A549 (cell line): ENCODE data around the gene ZNF425. TPM values are rescaled to one million over a fixed set of nuclear protein-coding genes. Genes with fewer than 3 reads are reported as not detected.

Experiments
- ATAC-seq, 2 experiments: fragments of 200-7000 bp in 1 of 2; fragments of >200 bp in 1 of 2; cut with Nextera tagmentation in 1 of 2; cut with Tn5 transposase in 1 of 2; 3 replicates each; pipeline versions ENCODE4 v1.8.0 to v1.9.1; 2018 to 2020; ENCODE audit warnings: mild to moderate bottlenecking in 1 of 2, moderate library complexity in 1 of 2
- CTCF ChIA-PET: fragments of 300-600 bp; sonication (Branson Sonifier 250); formaldehyde crosslinking; extraction: SDS; loops from one replicate; lab custom pipeline; 2021; ENCODE audit warnings: antibody characterized with exemption, inconsistent platforms; lab: Yijun Ruan, JAX
- POLR2A ChIA-PET: fragments of 350-600 bp; formaldehyde crosslinking; extraction: SDS; loops from one replicate; lab custom pipeline; 2021; ENCODE audit warnings: antibody characterized with exemption, inconsistent platforms; lab: Yijun Ruan, JAX
- DNase-seq, 2 experiments: peaks; one replicate each; pipeline versions ENCODE4 v3.0.0 to v3.0.0-alpha.2; 2011 to 2016; ENCODE audit warnings: low read depth in 1 of 2, low spot score in 1 of 2
- FAIRE-seq: peaks from 2 replicates; lab custom pipeline; 2011; peaks lifted over from hg19 to GRCh38; lab: Jason Lieb, UNC
- H3K27ac ChIP-seq, 2 experiments: fragments of >200 bp; sonication (Bioruptor Twin); formaldehyde crosslinking; 3 replicates each; pipeline ENCODE4 v1.5.1; 2016 to 2017
- H3K4me1 ChIP-seq: fragments of >200 bp; sonication (Bioruptor Twin); formaldehyde crosslinking; 3 replicates; pipeline ENCODE4 v1.6.1; 2016
- H3K4me2 ChIP-seq: fragments of >200 bp; sonication (Bioruptor Twin); formaldehyde crosslinking; 3 replicates; pipeline ENCODE4 v1.6.1; 2016
- H3K4me3 ChIP-seq: fragments of >200 bp; sonication (Bioruptor Twin); formaldehyde crosslinking; 3 replicates; pipeline ENCODE4 v1.5.1; 2016
- H3K9me3 ChIP-seq: fragments of >200 bp; sonication (Bioruptor Twin); formaldehyde crosslinking; 3 replicates; pipeline ENCODE4 v1.6.1; 2016
- BCL3 ChIP-seq: fragments of >200 bp; sonication (Bioruptor Twin); formaldehyde crosslinking; IDR thresholded peaks from 3 replicates; pipeline ENCODE4 v1.6.1; 2016
- BHLHE40 ChIP-seq: IDR thresholded peaks from 2 replicates; pipeline ENCODE4 v1.6.1; 2012; ENCODE audit warnings: low read depth, low read length, inconsistent platforms
- CEBPB ChIP-seq, 2 experiments: fragments of >200 bp in 1 of 2; sonication (Bioruptor Twin) in 1 of 2; formaldehyde crosslinking in 1 of 2; IDR thresholded peaks; 2 replicates each; pipeline ENCODE4 v1.6.1; 2012 to 2016
- CTCF ChIP-seq: fragments of >200 bp; sonication (Bioruptor Twin); formaldehyde crosslinking; IDR thresholded peaks from 3 replicates; pipeline ENCODE4 v1.5.1; 2016
- EP300 ChIP-seq, 2 experiments: fragments of >200 bp; sonication (Bioruptor Twin); formaldehyde crosslinking; IDR thresholded peaks; 2 replicates in 1 of 2; 3 replicates in 1 of 2; pipeline ENCODE4 v1.6.1; 2016 to 2017
- FOSB ChIP-seq: fragments of 250-450 bp; sonication (Bioruptor Pico); IDR thresholded peaks from 2 replicates; pipeline ENCODE4 v1.5.0; 2020; ENCODE audit warnings: mild to moderate bottlenecking, moderate library complexity
- FOXS1 ChIP-seq: fragments of 250-450 bp; sonication (Bioruptor Pico); IDR thresholded peaks from 2 replicates; pipeline ENCODE4 v1.5.0; 2020; ENCODE audit warnings: mild to moderate bottlenecking, moderate library complexity
- HES2 ChIP-seq: fragments of >200 bp; sonication (Bioruptor Twin); formaldehyde crosslinking; IDR thresholded peaks from 2 replicates; pipeline ENCODE4 v1.6.1; 2016
- HEYL ChIP-seq: fragments of 250-450 bp; sonication (Bioruptor Pico); IDR thresholded peaks from 2 replicates; pipeline ENCODE4 v1.8.0; 2021; ENCODE audit warnings: mild to moderate bottlenecking, moderate library complexity
- HOXA7 ChIP-seq: fragments of 250-450 bp; sonication (Bioruptor Pico); IDR thresholded peaks from 2 replicates; pipeline ENCODE4 v1.5.0; 2020; ENCODE audit warnings: mild to moderate bottlenecking, moderate library complexity
- HOXB13 ChIP-seq: fragments of 250-450 bp; sonication (Bioruptor Pico); IDR thresholded peaks from 2 replicates; pipeline ENCODE4 v1.5.0; 2020; ENCODE audit warnings: low read depth, mild to moderate bottlenecking, moderate library complexity
- JUN ChIP-seq, 2 experiments: fragments of >200 bp; sonication (Bioruptor Twin); formaldehyde crosslinking; IDR thresholded peaks; 2 replicates in 1 of 2; 3 replicates in 1 of 2; pipeline ENCODE4 v1.6.1; 2016 to 2017
- JUNB ChIP-seq: fragments of >200 bp; sonication (Bioruptor Twin); formaldehyde crosslinking; IDR thresholded peaks from 2 replicates; pipeline ENCODE4 v1.6.1; 2016
- MAFK ChIP-seq: fragments of 450-650 bp; IDR thresholded peaks from 2 replicates; pipeline ENCODE4 v1.6.1; 2014; ENCODE audit not compliant: partially characterized antibody
- MAX ChIP-seq: IDR thresholded peaks from 2 replicates; pipeline ENCODE4 v1.6.1; 2012
- NFE2L2 ChIP-seq: fragments of 150-350 bp; conservative IDR thresholded peaks from 2 replicates; pipeline ENCODE4 v1.6.1; 2014; ENCODE audit warnings: low read length
- NPAS2 ChIP-seq: fragments of 250-450 bp; sonication (Bioruptor Pico); IDR thresholded peaks from 2 replicates; pipeline ENCODE4 v1.8.0; 2022; ENCODE audit warnings: mild to moderate bottlenecking, moderate library complexity, borderline replicate concordance
- PBX3 ChIP-seq: IDR thresholded peaks from 2 replicates; pipeline ENCODE4 v1.6.1; 2012
- POLR2A ChIP-seq: IDR thresholded peaks from 2 replicates; pipeline ENCODE4 v1.6.1; 2012; ENCODE audit warnings: mild to moderate bottlenecking, low read length
- RARB ChIP-seq: fragments of 250-450 bp; sonication (Bioruptor Pico); IDR thresholded peaks from 2 replicates; pipeline ENCODE4 v1.8.0; 2021; ENCODE audit warnings: mild to moderate bottlenecking, moderate library complexity
- RFX5 ChIP-seq: fragments of 450-650 bp; IDR thresholded peaks from 2 replicates; pipeline ENCODE4 v1.7.1; 2014; ENCODE audit warnings: antibody characterized with exemption, mild to moderate bottlenecking, moderate library complexity
- USF2 ChIP-seq: fragments of 450-650 bp; IDR thresholded peaks from 2 replicates; pipeline ENCODE4 v1.6.1; 2014; ENCODE audit warnings: antibody characterized with exemption
- WGBS: methylation state at CpG from one replicate; pipeline ENCODE4 v1.1.6; 2017; ENCODE audit errors: missing lambda C conversion rate; 5-methylcytosine and 5-hydroxymethylcytosine counted together
- polyA plus RNA-seq, 4 experiments: library from polyadenylated mRNA; depleted of rRNA in 3 of 4; stranded (reverse); fragments of >200 nt; fragmentation: RNase III in 1 of 4; extraction: RNeasy Plus Mini Kit Qiagen cat#74134 plus additional on column Dnase treatment in 1 of 4; gene quantifications; 2 replicates in 3 of 4; 3 replicates in 1 of 4; pipeline ENCODE4 v1.2.3, GENCODE V29; 2011 to 2017

Gene ZNF425
- polyA plus RNA-seq, 2 of the 4 experiments (the other 2 are of a cell fraction) = 0.80 to 1.6 TPM

GRCh38 chr7:149074116-149074885 is 51.8 kb downstream of the ZNF425 start:
- 90% methylated on average over 3 of the region's 3 CpGs for WGBS
- no peak for ATAC-seq
- ChIA-PET POLR2A (no interaction called here), CTCF (interaction anchor here (3.2 kb wide), 1 partner anchor 9 kb away, joined by 15 read pairs; no protein-coding TSS in a partner anchor)
- Histone ChIP-seq H3K27ac (no peak overlapping the region), H3K4me2 (no peak overlapping the region), H3K4me3 (no peak overlapping the region), H3K4me1 (no peaks in the 10 kb centered on the region), H3K9me3 (no peaks in the 10 kb centered on the region)
- no peak for DNase-seq
- no peak for FAIRE-seq
- no peak for TF ChIP-seq BCL3
- TF ChIP-seq MAX = no peak
- TF ChIP-seq HEYL = no peak
- TF ChIP-seq NPAS2 = no peak
- TF ChIP-seq MAFK = no peak
- TF ChIP-seq BHLHE40 = no peak
- TF ChIP-seq USF2 = no peak

GRCh38 chr7:149072438-149072775 is 53.7 kb downstream of the ZNF425 start:
- WGBS = 90% methylated on average over 4 of the region's 4 CpGs
- no peak for FAIRE-seq
- DNase-seq = no peak
- no peak for ATAC-seq
- Histone ChIP-seq H3K9me3 (no peaks in the 10 kb centered on the region), H3K27ac (no peak overlapping the region), H3K4me3 (no peak overlapping the region), H3K4me2 (no peak overlapping the region), H3K4me1 (no peaks in the 10 kb centered on the region)
- CTCF ChIA-PET = interaction anchor here (0.7 to 2.5 kb wide), 6 partner anchors 11 to 85 kb away, joined by 3 to 10 read pairs (median 4); partner anchors contain the start of gene ZNF398
- POLR2A ChIA-PET = no interaction called here
- TF ChIP-seq FOXS1 (CRISPR knock-in tag) (no peak), JUNB (no peak), HOXB13 (CRISPR knock-in tag) (no peak), NFE2L2 (no peak), HES2 (no peak), RFX5 (no peak), JUN (IDR thresholded peaks at IDR 0.05) (no peak), CTCF (no peak), FOSB (CRISPR knock-in tag) (no peak), MAFK (no peak), EP300 (IDR thresholded peaks at IDR 0.05) (no peak), CEBPB (IDR thresholded peaks at IDR 0.05) (no peak), HOXA7 (CRISPR knock-in tag) (no peak), BCL3 (no peak), POLR2A (no peak), PBX3 (no peak), RARB (no peak)
